ENCODE data around the gene PGC.

- no peak for TF ChIP-seq CTCF (IDR thresholded peaks at IDR 0.05)
- no peak for TF ChIP-seq POLR2A (IDR thresholded peaks at IDR 0.05)
Measured at GRCh38 chr6:41713650-41714291, 33.4 kb downstream of the PGC start.

All from Peyer's patch (tissue), 4 donors.